HepG2 (cell line): ENCODE data around the gene KRTAP5-6. TPM values are rescaled to one million over a fixed set of nuclear protein-coding genes. Genes with fewer than 3 reads are reported as not detected.

Experiments used
- ATAC-seq: fragments of 200-7000 bp; cut with Tn5 transposase; 3 replicates; pipeline ENCODE4 v1.9.1; 2020; ENCODE audit warnings: mild to moderate bottlenecking, moderate library complexity
- BruUV-seq: library from RNA; stranded (reverse); fragments of 400-500 nt; replicated peaks from 2 replicates; lab custom pipeline; 2021; lab: Mats Ljungman, UMichigan
- CTCF ChIA-PET: fragments of 300-600 bp; formaldehyde crosslinking; extraction: SDS; loops from one replicate; lab custom pipeline; 2021; ENCODE audit warnings: low total read pairs, inconsistent platforms, low intra/inter-chr PET ratio; lab: Yijun Ruan, JAX
- POLR2A ChIA-PET: fragments of 350-600 bp; sonication (Branson Sonifier 250); formaldehyde crosslinking; loops from one replicate; lab custom pipeline; 2020; ENCODE audit warnings: antibody characterized with exemption, inconsistent platforms; lab: Yijun Ruan, JAX
- DNase-seq: peaks from one replicate; pipeline ENCODE4 v3.0.0-alpha.2; 2015; ENCODE audit warnings: low spot score
- FAIRE-seq: peaks from 3 replicates; lab custom pipeline; 2011; peaks lifted over from hg19 to GRCh38; lab: Jason Lieb, UNC
- H2AFZ ChIP-seq: one replicate; pipeline ENCODE4 v1.6.1; 2011; ENCODE audit warnings: low read length, inconsistent platforms
- H3K27ac ChIP-seq: fragments of 300-600 bp; 3 replicates; pipeline ENCODE4 v1.8.0; 2011; ENCODE audit warnings: mixed run types, mild to moderate bottlenecking, mixed read lengths, low read length, inconsistent platforms; ENCODE audit not compliant: insufficient read depth; ENCODE audit errors: extremely low read length
- H3K27me3 ChIP-seq, 2 experiments: fragments of 200-600 bp in 1 of 2; 2 replicates in 1 of 2; 3 replicates in 1 of 2; pipeline versions ENCODE4 v1.6.0 to v1.8.0; 2011; ENCODE audit warnings: low read length in 2 of 2, mild to moderate bottlenecking in 2 of 2, moderate library complexity in 2 of 2, inconsistent platforms in 1 of 2; ENCODE audit not compliant: insufficient read depth in 2 of 2, control insufficient read depth in 1 of 2
- H3K36me3 ChIP-seq, 2 experiments: fragments of 200-600 bp in 1 of 2; replicated peaks in 1 of 2; 2 replicates in 1 of 2; 3 replicates in 1 of 2; pipeline versions ENCODE4 v1.5.1 to v1.8.0; 2011; ENCODE audit warnings: low read length in 2 of 2, inconsistent platforms in 1 of 2; ENCODE audit not compliant: insufficient read depth in 2 of 2, control insufficient read depth in 1 of 2
- H3K4me1 ChIP-seq: 2 replicates; pipeline ENCODE4 v1.5.1; 2012; ENCODE audit warnings: low read length, inconsistent platforms; ENCODE audit not compliant: insufficient read depth
- H3K4me2 ChIP-seq: 2 replicates; pipeline ENCODE4 v1.6.0; 2011; ENCODE audit warnings: low read depth, low read length, inconsistent platforms
- H3K4me3 ChIP-seq, 3 experiments: fragments of 200-600 bp in 1 of 3; sonication (generic), shearing (Covaris generic) in 1 of 3; replicated peaks in 1 of 3; 2 replicates each; pipeline ENCODE4 v1.5.1; 2011 to 2016; ENCODE audit warnings: low read length in 3 of 3, inconsistent platforms in 2 of 3, low read depth in 2 of 3, mild to moderate bottlenecking in 2 of 3, control low read depth in 1 of 3, mixed read lengths in 1 of 3; ENCODE audit not compliant: insufficient read depth in 1 of 3
- H3K79me2 ChIP-seq: one replicate; pipeline ENCODE4 v1.6.1; 2011; ENCODE audit warnings: low read length, inconsistent platforms; ENCODE audit not compliant: insufficient read depth
- H3K9ac ChIP-seq: 2 replicates; pipeline ENCODE4 v1.6.0; 2011; ENCODE audit warnings: mild to moderate bottlenecking, low read depth, low read length, inconsistent platforms; ENCODE audit not compliant: insufficient read depth
- H3K9me3 ChIP-seq: 2 replicates; pipeline ENCODE4 v1.5.1; 2012; ENCODE audit warnings: mild to moderate bottlenecking, low read length
- H4K20me1 ChIP-seq: 2 replicates; pipeline ENCODE4 v1.6.0; 2011; ENCODE audit warnings: inconsistent platforms, mild to moderate bottlenecking, low read length, moderate library complexity; ENCODE audit not compliant: insufficient read depth
- CBX1 ChIP-seq: IDR thresholded peaks from one replicate; pipeline ENCODE4 v1.6.1; 2016; ENCODE audit warnings: antibody characterized with exemption, low read depth
- IRF2 ChIP-seq: IDR thresholded peaks from 2 replicates; pipeline ENCODE4 v1.6.1; 2018; ENCODE audit warnings: missing genetic modification reagents, missing compliant biosample characterization
- MTA1 ChIP-seq: sonication (generic); formaldehyde crosslinking; IDR thresholded peaks from 2 replicates; pipeline ENCODE4 v1.4.0; 2020; ENCODE audit warnings: missing genetic modification reagents, mild to moderate bottlenecking, borderline replicate concordance
- MTERF4 ChIP-seq: sonication (generic); formaldehyde crosslinking; IDR thresholded peaks from 2 replicates; pipeline ENCODE4 v1.8.0; 2023; ENCODE audit warnings: mild to moderate bottlenecking, missing genetic modification reagents
- TBX2 ChIP-seq: sonication (generic); formaldehyde crosslinking; IDR thresholded peaks from 2 replicates; pipeline ENCODE4 v1.5.0; 2020; ENCODE audit warnings: missing genetic modification reagents, mild to moderate bottlenecking, borderline replicate concordance
- ZBTB2 ChIP-seq: sonication (generic); formaldehyde crosslinking; IDR thresholded peaks from 2 replicates; pipeline ENCODE4 v1.8.0; 2022; ENCODE audit warnings: low read depth, missing genetic modification reagents
- ZBTB38 ChIP-seq: sonication (generic); formaldehyde crosslinking; IDR thresholded peaks from 2 replicates; pipeline ENCODE4 v1.5.1; 2020; ENCODE audit warnings: mild to moderate bottlenecking, missing genetic modification reagents
- ZBTB4 ChIP-seq: sonication (generic); formaldehyde crosslinking; IDR thresholded peaks from 2 replicates; pipeline ENCODE4 v1.4.0; 2020; ENCODE audit warnings: missing genetic modification reagents, mild to moderate bottlenecking, borderline replicate concordance
- ZNF253 ChIP-seq: sonication (generic); formaldehyde crosslinking; IDR thresholded peaks from 2 replicates; pipeline ENCODE4 v1.8.0; 2022; ENCODE audit warnings: mild to moderate bottlenecking, missing genetic modification reagents, borderline replicate concordance
- ZNF263 ChIP-seq: sonication (generic); formaldehyde crosslinking; IDR thresholded peaks from 2 replicates; pipeline ENCODE4 v1.4.0; 2020; ENCODE audit warnings: missing genetic modification reagents
- WGBS: methylation state at CpG from one replicate; pipeline ENCODE4 v1.1.6; 2017; ENCODE audit warnings: low lambda C conversion rate; 5-methylcytosine and 5-hydroxymethylcytosine counted together
- in situ Hi-C: cut with HindIII; loops from 2 replicates; pipeline ENCODE4 v1.10.0; 2017; ENCODE audit warnings: low pct_unique_long_range_greater_than_20kb; ENCODE audit not compliant: extremely low pct_ligation_motif_present
- intact Hi-C: fragments of 100-400 bp; cut with micrococcal nuclease; formaldehyde crosslinking; loops from one replicate; pipeline ENCODE4 v1.10.0; 2022; ENCODE audit not compliant: unreplicated experiment
- polyA plus RNA-seq, 8 experiments: library from polyadenylated mRNA; depleted of rRNA in 3 of 8; stranded (reverse) in 7 of 8; unstranded in 1 of 8; fragments of >200 nt; fragmentation: Illumina TruSeq in 4 of 8; extraction: Trizol in 4 of 8; gene quantifications; 2 replicates each; pipeline versions ENCODE4 v1.2.1 to v1.2.3, GENCODE V29; 2011 to 2016; ENCODE audit warnings: low read depth in 4 of 8, missing spikeins in 1 of 8, mixed read lengths in 1 of 8; ENCODE audit not compliant: insufficient read depth in 1 of 8
- total RNA-seq, 5 experiments: library from RNA; depleted of rRNA; stranded (reverse); fragments of >200 nt; fragmentation: Illumina TruSeq; extraction: Trizol; gene quantifications; 2 replicates each; pipeline ENCODE4 v1.2.3, GENCODE V29; 2016; ENCODE audit warnings: low read depth in 1 of 5
- TF ChIP-seq, protein P1 (sequence below): sonication (generic); formaldehyde crosslinking; IDR thresholded peaks from 2 replicates; pipeline ENCODE4 v1.4.0; 2020; ENCODE audit warnings: missing genetic modification reagents
- TF ChIP-seq, protein P2 (sequence below): sonication (generic); formaldehyde crosslinking; IDR thresholded peaks from 2 replicates; pipeline ENCODE4 v1.4.0; 2020; ENCODE audit warnings: missing genetic modification reagents, mild to moderate bottlenecking, borderline replicate concordance

The KRTAP5-6 gene
- total and polyA plus RNA-seq, 2 of the 13 experiments (the other 11 are each of a cell fraction or from before 2014, with no cell fraction given), result not detected

- CTCF ChIA-PET, result no interaction called here
- Histone ChIP-seq H3K9ac (peak overlapping the region; percentile 59), H3K36me3 (no peaks in the 10 kb centered on the region), H3K9me3 (no peaks in the 10 kb centered on the region), H3K79me2 (no peaks in the 10 kb centered on the region), H3K4me3 (no peak overlapping the region), H3K27me3 (no peaks in the 10 kb centered on the region), H3K27ac (peak overlapping the region; percentile 95), H2AFZ (no peak overlapping the region), H3K4me2 (no peak overlapping the region), H3K4me1 (peaks cover 85% of the 10 kb centered on the region), H4K20me1 (no peaks in the 10 kb centered on the region)
- POLR2A ChIA-PET, result interaction anchor here (7.2 kb wide), 1 partner anchor 19 kb away, joined by 141 read pairs; no protein-coding TSS in a partner anchor
- DNase-seq (no peak), FAIRE-seq (no peak), ATAC-seq (no peak)
- intact Hi-C loops (no loop called here), in situ Hi-C loops (no loop called here)
- WGBS, result 97% methylated on average over 15 of the region's 15 CpGs
- no TSS peak for BruUV-seq
- no peak for TF ChIP-seq ZNF253 (CRISPR knock-in tag)
- no peak for TF ChIP-seq ZNF263 (CRISPR knock-in tag)
- TF ChIP-seq ZBTB2 (CRISPR knock-in tag), result no peak
- 0 out of 2 replicates have a peak, but pooled peaks have one; percentile 24 for TF ChIP-seq IRF2 (CRISPR knock-in tag)
- TF ChIP-seq MTERF4 (CRISPR knock-in tag), result no peak
- TF ChIP-seq ZBTB38, result peak; percentile 91
- TF ChIP-seq, protein P1, sequence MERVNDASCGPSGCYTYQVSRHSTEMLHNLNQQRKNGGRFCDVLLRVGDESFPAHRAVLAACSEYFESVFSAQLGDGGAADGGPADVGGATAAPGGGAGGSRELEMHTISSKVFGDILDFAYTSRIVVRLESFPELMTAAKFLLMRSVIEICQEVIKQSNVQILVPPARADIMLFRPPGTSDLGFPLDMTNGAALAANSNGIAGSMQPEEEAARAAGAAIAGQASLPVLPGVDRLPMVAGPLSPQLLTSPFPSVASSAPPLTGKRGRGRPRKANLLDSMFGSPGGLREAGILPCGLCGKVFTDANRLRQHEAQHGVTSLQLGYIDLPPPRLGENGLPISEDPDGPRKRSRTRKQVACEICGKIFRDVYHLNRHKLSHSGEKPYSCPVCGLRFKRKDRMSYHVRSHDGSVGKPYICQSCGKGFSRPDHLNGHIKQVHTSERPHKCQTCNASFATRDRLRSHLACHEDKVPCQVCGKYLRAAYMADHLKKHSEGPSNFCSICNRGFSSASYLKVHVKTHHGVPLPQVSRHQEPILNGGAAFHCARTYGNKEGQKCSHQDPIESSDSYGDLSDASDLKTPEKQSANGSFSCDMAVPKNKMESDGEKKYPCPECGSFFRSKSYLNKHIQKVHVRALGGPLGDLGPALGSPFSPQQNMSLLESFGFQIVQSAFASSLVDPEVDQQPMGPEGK (CRISPR knock-in tag), result no peak
- peak; percentile 90 for TF ChIP-seq ZBTB4 (CRISPR knock-in tag)
- TF ChIP-seq MTA1 (CRISPR knock-in tag), result no peak
- TF ChIP-seq CBX1, result no peak
- TF ChIP-seq TBX2 (CRISPR knock-in tag), result no peak
- TF ChIP-seq, protein P2, sequence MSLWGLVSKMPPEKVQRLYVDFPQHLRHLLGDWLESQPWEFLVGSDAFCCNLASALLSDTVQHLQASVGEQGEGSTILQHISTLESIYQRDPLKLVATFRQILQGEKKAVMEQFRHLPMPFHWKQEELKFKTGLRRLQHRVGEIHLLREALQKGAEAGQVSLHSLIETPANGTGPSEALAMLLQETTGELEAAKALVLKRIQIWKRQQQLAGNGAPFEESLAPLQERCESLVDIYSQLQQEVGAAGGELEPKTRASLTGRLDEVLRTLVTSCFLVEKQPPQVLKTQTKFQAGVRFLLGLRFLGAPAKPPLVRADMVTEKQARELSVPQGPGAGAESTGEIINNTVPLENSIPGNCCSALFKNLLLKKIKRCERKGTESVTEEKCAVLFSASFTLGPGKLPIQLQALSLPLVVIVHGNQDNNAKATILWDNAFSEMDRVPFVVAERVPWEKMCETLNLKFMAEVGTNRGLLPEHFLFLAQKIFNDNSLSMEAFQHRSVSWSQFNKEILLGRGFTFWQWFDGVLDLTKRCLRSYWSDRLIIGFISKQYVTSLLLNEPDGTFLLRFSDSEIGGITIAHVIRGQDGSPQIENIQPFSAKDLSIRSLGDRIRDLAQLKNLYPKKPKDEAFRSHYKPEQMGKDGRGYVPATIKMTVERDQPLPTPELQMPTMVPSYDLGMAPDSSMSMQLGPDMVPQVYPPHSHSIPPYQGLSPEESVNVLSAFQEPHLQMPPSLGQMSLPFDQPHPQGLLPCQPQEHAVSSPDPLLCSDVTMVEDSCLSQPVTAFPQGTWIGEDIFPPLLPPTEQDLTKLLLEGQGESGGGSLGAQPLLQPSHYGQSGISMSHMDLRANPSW (CRISPR knock-in tag), result no peak
These were observed 24.2 kb upstream of the KRTAP5-6 start for GRCh38 chr11:1672613-1673350.
